ENCODE results near the gene PTPRG.

PTPRG gene

DNA sequence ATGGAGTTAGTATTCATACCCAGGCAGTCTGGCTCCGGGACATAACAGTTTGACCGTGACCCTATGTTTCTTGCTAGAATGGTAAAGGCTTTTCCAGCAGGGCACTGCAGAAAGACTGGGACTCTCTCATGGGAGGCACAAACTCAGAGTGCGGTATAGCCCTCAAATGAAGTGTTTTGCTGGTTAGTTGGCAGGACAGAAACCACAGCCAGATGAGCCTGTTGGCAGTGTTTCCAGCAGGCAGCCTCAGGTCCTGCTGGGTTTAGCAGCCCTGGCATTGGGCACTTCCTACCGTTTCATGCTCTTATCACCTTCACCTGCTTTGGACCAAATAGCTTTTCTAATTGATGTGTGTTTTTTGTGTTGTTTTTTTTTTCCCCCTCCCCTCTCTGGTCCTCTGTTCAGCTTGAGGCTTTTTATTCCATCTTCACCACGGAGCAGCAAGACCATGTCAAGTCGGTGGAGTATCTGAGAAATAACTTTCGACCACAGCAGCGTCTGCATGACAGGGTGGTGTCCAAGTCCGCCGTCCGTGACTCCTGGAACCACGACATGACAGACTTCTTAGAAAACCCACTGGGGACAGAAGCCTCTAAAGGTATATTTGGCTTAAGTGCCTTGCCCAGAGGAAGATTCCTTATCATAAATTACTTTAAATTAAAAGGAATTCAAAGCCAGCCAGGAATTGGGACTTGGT, 606.3 kb downstream of the PTPRG start:
- H3K27ac ChIP-seq (ENCODE audit: low read length) = no peak overlapping the region
- no peaks in the 10 kb centered on the region for H3K9me3 ChIP-seq (ENCODE audit: insufficient read depth, low read length)
- H3K36me3 ChIP-seq (replicated peaks; ENCODE audit: low read depth, low read length) = peaks cover 4% of the 10 kb centered on the region
- no peak overlapping the region for H3K4me3 ChIP-seq (ENCODE audit: low read length)
- H3K27me3 ChIP-seq (ENCODE audit: low read depth, low read length) = no peaks in the 10 kb centered on the region
- H4K20me1 ChIP-seq (ENCODE audit: insufficient read depth, low read length) = no peaks in the 10 kb centered on the region
- H2AFZ ChIP-seq (ENCODE audit: low read depth, low read length) = no peak overlapping the region
- H3K4me1 ChIP-seq (ENCODE audit: low read length) = no peaks in the 10 kb centered on the region
- TF ChIP-seq, protein P1, sequence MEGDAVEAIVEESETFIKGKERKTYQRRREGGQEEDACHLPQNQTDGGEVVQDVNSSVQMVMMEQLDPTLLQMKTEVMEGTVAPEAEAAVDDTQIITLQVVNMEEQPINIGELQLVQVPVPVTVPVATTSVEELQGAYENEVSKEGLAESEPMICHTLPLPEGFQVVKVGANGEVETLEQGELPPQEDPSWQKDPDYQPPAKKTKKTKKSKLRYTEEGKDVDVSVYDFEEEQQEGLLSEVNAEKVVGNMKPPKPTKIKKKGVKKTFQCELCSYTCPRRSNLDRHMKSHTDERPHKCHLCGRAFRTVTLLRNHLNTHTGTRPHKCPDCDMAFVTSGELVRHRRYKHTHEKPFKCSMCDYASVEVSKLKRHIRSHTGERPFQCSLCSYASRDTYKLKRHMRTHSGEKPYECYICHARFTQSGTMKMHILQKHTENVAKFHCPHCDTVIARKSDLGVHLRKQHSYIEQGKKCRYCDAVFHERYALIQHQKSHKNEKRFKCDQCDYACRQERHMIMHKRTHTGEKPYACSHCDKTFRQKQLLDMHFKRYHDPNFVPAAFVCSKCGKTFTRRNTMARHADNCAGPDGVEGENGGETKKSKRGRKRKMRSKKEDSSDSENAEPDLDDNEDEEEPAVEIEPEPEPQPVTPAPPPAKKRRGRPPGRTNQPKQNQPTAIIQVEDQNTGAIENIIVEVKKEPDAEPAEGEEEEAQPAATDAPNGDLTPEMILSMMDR (IDR thresholded peaks at IDR 0.05; ENCODE audit: low read depth, low read length) = no peak
- no peak for TF ChIP-seq EZH2phosphoT487 (IDR thresholded peaks at IDR 0.05; ENCODE audit: low read depth)
- H3K79me2 ChIP-seq (ENCODE audit: low read length) = no peaks in the 10 kb centered on the region
- H3K9ac ChIP-seq (ENCODE audit: low read length) = no peak overlapping the region
- H3K4me2 ChIP-seq (ENCODE audit: low read length) = no peak overlapping the region

DNA sequence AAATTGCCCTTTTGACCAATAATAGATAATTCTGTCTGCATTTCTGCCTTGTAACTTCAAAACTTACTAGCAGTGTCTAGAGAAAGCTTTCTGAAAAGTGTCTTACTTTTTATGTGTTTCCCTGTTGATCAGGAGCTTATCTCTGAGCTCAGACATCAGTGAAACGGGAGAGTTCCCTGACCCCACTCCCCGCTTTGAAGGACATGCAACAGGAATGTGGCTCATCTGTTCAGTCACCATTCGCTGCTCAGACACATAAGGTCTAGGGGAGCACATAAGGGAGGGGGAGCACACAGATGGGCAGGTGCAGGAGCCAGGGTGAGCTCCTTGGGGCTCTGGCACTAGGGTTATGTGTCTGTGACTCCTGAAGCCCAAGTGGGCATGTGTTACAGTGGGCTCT, 607.0 kb downstream of the PTPRG start:
- H3K36me3 ChIP-seq (replicated peaks; ENCODE audit: low read depth, low read length) = peaks cover 4% of the 10 kb centered on the region
- H3K27ac ChIP-seq (ENCODE audit: low read length) = no peak overlapping the region
- H3K4me1 ChIP-seq (ENCODE audit: low read length) = no peaks in the 10 kb centered on the region
- H3K4me2 ChIP-seq (ENCODE audit: low read length) = no peak overlapping the region
- no peaks in the 10 kb centered on the region for H3K79me2 ChIP-seq (ENCODE audit: low read length)
- H3K4me3 ChIP-seq (ENCODE audit: low read length) = no peak overlapping the region
- H3K9me3 ChIP-seq (ENCODE audit: insufficient read depth, low read length) = no peaks in the 10 kb centered on the region
- H3K27me3 ChIP-seq (ENCODE audit: low read depth, low read length) = no peaks in the 10 kb centered on the region
- no peaks in the 10 kb centered on the region for H4K20me1 ChIP-seq (ENCODE audit: insufficient read depth, low read length)
- no peak overlapping the region for H3K9ac ChIP-seq (ENCODE audit: low read length)
- H2AFZ ChIP-seq (ENCODE audit: low read depth, low read length) = no peak overlapping the region
- TF ChIP-seq EZH2phosphoT487 (IDR thresholded peaks at IDR 0.05; ENCODE audit: low read depth) = no peak
- TF ChIP-seq, protein P1 (IDR thresholded peaks at IDR 0.05; ENCODE audit: low read depth, low read length) = no peak

DNA sequence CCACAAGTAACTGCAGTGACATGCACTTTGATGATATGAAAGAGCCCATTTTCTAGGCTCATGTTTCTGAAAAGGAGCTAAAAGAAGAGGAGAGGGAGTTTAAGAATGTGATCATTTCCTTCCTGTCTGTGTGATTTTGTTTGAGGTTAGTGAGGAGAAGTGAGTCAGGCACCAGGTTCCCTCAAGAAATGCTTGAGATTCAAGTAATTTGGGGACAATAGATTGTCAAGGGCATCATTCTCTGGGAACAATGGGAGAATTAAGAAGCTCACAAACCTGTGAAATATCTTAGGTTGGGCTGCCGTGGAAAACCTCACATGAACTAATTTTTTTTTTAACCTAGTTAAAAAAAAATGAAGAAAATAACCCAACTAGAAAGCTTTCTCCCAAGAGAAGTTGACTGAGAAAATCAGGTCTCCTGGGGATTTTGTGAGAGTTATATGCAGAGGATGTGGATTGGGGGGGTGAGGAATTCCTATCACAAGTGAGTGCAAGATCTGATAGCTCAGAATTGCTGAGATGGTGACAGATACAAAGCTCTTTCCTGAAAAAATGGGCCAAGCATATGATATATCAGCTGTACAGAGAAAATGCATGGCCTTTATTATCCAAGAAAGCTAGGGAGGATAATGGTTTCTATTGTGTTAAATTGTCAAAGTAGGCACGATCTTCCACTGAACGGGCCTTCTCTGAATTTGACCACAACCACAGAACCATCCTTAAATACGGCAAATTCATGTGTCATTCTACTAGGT, 608.7 kb downstream of the PTPRG start:
- Histone ChIP-seq H3K4me3 (ENCODE audit: low read length) (no peak overlapping the region), H3K4me1 (ENCODE audit: low read length) (no peaks in the 10 kb centered on the region), H2AFZ (ENCODE audit: low read depth, low read length) (no peak overlapping the region), H3K9ac (ENCODE audit: low read length) (no peak overlapping the region), H4K20me1 (ENCODE audit: insufficient read depth, low read length) (no peaks in the 10 kb centered on the region), H3K4me2 (ENCODE audit: low read length) (no peak overlapping the region), H3K27me3 (ENCODE audit: low read depth, low read length) (no peaks in the 10 kb centered on the region), H3K36me3 (replicated peaks; ENCODE audit: low read depth, low read length) (peaks cover 4% of the 10 kb centered on the region), H3K79me2 (ENCODE audit: low read length) (no peaks in the 10 kb centered on the region), H3K9me3 (ENCODE audit: insufficient read depth, low read length) (no peaks in the 10 kb centered on the region), H3K27ac (ENCODE audit: low read length) (no peak overlapping the region)
- TF ChIP-seq, protein P1 (IDR thresholded peaks at IDR 0.05; ENCODE audit: low read depth, low read length) = no peak
- no peak for TF ChIP-seq EZH2phosphoT487 (IDR thresholded peaks at IDR 0.05; ENCODE audit: low read depth)

DNA sequence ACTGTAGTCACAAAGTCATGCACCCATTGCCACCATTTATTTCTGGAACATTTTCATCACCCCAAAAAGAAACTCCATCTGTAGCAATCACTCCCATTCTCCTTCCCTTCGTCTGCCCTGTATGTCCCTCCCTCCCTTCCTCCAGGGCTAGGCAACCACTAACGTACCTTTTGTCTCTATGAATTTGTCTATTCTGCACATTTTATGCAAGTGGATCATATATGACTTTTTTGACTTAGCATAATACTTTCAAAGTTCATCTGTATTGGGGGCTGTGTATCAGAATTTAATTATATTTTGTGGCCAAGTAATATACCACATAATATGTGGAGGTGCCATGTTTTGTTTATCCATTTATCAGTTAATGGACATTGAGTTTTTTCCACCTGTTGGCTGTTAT, 610.4 kb downstream of the PTPRG start:
- H3K27me3 ChIP-seq (ENCODE audit: low read depth, low read length) = no peaks in the 10 kb centered on the region
- H2AFZ ChIP-seq (ENCODE audit: low read depth, low read length) = no peak overlapping the region
- no peaks in the 10 kb centered on the region for H3K79me2 ChIP-seq (ENCODE audit: low read length)
- H3K4me1 ChIP-seq (ENCODE audit: low read length) = no peaks in the 10 kb centered on the region
- no peak overlapping the region for H3K27ac ChIP-seq (ENCODE audit: low read length)
- H3K4me2 ChIP-seq (ENCODE audit: low read length) = no peak overlapping the region
- H3K9me3 ChIP-seq (ENCODE audit: insufficient read depth, low read length) = no peaks in the 10 kb centered on the region
- peaks cover 4% of the 10 kb centered on the region for H3K36me3 ChIP-seq (replicated peaks; ENCODE audit: low read depth, low read length)
- no peaks in the 10 kb centered on the region for H4K20me1 ChIP-seq (ENCODE audit: insufficient read depth, low read length)
- H3K9ac ChIP-seq (ENCODE audit: low read length) = no peak overlapping the region
- H3K4me3 ChIP-seq (ENCODE audit: low read length) = no peak overlapping the region
- TF ChIP-seq, protein P1 (IDR thresholded peaks at IDR 0.05; ENCODE audit: low read depth, low read length) = no peak
- no peak for TF ChIP-seq EZH2phosphoT487 (IDR thresholded peaks at IDR 0.05; ENCODE audit: low read depth)

Measured in OCI-LY3 (cell line).